Activated naive CD8-positive, alpha-beta T cell treated with anti-CD3 and anti-CD28 coated beads, Interleukin-2, amount 50 U/mL, for 24 hours (primary cell): Measurements from ENCODE around the gene CELA3B.
A peak's percentile ranks its signal among the peaks of the same experiment; 100 is the strongest.
"Not testable (repeated sequence)": the region's sequence is repeated elsewhere in the genome, so short reads cannot be mapped to it uniquely, and the experiment has no call there.

Experiments
- ATAC-seq: fragments of 150-1000 bp; cut with Tn5 transposase; one replicate; pipeline ENCODE4 v1.10.0; 2021
- DNase-seq: peaks from one replicate; pipeline ENCODE4 v3.0.0; 2021
- H3K27ac Mint-ChIP-seq: one replicate; pipeline ENCODE4 v1.8.0; 2021; ENCODE audit warnings: mild to moderate bottlenecking, mixed read lengths
- H3K27me3 Mint-ChIP-seq: one replicate; pipeline ENCODE4 v1.8.0; 2021; ENCODE audit warnings: mixed read lengths
- H3K36me3 Mint-ChIP-seq: one replicate; pipeline ENCODE4 v1.8.0; 2021; ENCODE audit warnings: low read depth, mixed read lengths
- H3K4me1 Mint-ChIP-seq: one replicate; pipeline ENCODE4 v1.8.0; 2021; ENCODE audit warnings: mixed read lengths
- H3K4me3 Mint-ChIP-seq: one replicate; pipeline ENCODE4 v1.8.0; 2021; ENCODE audit warnings: mild to moderate bottlenecking, moderate library complexity, mixed read lengths
- H3K9me3 Mint-ChIP-seq: one replicate; pipeline ENCODE4 v1.8.0; 2021; ENCODE audit warnings: mixed read lengths

CELA3B gene

DNA sequence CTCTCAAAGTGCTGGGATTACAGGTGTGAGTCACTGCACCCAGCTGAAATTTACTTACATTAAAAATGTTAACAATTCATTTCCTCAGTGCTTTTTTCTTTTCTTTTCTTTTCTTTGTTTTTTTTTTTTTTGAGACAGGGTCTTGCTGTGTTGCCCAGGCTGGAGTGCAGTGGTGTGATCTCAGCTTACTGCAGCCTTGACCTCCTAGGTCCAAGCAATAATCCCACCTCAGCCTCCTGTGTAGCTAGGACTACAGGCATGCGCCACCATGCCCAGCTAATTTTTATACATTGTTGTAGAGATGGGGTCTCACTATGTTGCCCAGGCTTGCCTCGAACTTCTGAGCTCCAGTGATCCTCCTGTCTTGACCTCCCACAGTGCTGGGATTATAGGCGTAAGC, 27.1 kb downstream of the CELA3B start:
- not testable (repeated sequence) for H3K36me3 Mint-ChIP-seq, H3K27ac Mint-ChIP-seq, H3K4me1 Mint-ChIP-seq

GRCh38 chr1:22005261-22006149, 28.7 kb downstream of the CELA3B start:
- H3K27me3 Mint-ChIP-seq, result not testable (repeated sequence)
- ATAC-seq, result peak; percentile 73

More for the DNA sequence above, 27.1 kb downstream of the CELA3B start:
- ATAC-seq, H3K4me3 Mint-ChIP-seq, H3K27me3 Mint-ChIP-seq, DNase-seq, H3K9me3 Mint-ChIP-seq: not testable (repeated sequence)

DNA sequence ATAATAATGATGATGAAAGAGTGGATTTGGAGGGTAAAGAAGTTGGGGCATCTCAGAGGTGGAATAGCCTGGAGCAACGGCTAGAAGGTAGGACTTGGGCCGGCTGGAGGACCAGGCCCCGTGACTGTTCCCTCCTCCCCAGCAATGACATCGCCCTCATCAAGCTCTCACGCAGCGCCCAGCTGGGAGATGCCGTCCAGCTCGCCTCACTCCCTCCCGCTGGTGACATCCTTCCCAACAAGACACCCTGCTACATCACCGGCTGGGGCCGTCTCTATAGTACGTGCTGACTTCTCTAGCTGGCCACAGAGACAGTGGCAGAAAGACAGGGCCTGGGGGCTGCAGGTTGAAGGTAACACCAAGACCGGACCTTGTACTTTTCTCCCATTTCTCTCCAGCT, 29.9 kb downstream of the CELA3B start:
- not testable (repeated sequence) for H3K36me3 Mint-ChIP-seq, ATAC-seq, H3K9me3 Mint-ChIP-seq, DNase-seq, H3K27ac Mint-ChIP-seq, H3K4me1 Mint-ChIP-seq, H3K4me3 Mint-ChIP-seq, H3K27me3 Mint-ChIP-seq

More at GRCh38 chr1:22005261-22006149, 28.7 kb downstream of the CELA3B start:
- not testable (repeated sequence) for H3K27ac Mint-ChIP-seq, H3K4me3 Mint-ChIP-seq, H3K4me1 Mint-ChIP-seq, H3K9me3 Mint-ChIP-seq, H3K36me3 Mint-ChIP-seq
- peak; percentile 57 for DNase-seq

- not testable (repeated sequence) for H3K9me3 Mint-ChIP-seq, ATAC-seq, H3K27me3 Mint-ChIP-seq, H3K4me3 Mint-ChIP-seq, H3K27ac Mint-ChIP-seq, H3K36me3 Mint-ChIP-seq, H3K4me1 Mint-ChIP-seq, DNase-seq
Measured at GRCh38 chr1:22007262-22007661, 30.4 kb downstream of the CELA3B start.

DNA sequence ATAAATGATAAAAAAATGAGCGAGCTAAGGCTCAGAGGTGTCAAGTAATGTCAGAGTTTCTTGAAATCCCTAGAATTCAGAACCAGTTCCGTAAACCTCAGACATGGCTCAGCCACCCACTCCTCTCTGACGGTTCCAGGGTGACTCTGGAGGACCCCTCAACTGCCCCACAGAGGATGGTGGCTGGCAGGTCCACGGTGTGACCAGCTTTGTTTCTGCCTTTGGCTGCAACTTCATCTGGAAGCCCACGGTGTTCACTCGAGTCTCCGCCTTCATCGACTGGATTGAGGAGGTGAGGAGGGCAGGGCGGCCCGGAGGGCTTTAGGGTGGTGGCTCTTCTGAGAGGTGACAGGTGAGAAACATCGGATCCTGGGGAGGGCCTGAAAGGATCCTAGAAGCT, 32.7 kb downstream of the CELA3B start:
- not testable (repeated sequence) for H3K4me3 Mint-ChIP-seq, H3K9me3 Mint-ChIP-seq, H3K27ac Mint-ChIP-seq, DNase-seq, H3K27me3 Mint-ChIP-seq, H3K36me3 Mint-ChIP-seq, H3K4me1 Mint-ChIP-seq, ATAC-seq

- H3K4me3 Mint-ChIP-seq, H3K9me3 Mint-ChIP-seq, H3K4me1 Mint-ChIP-seq, H3K27me3 Mint-ChIP-seq, H3K36me3 Mint-ChIP-seq, H3K27ac Mint-ChIP-seq, DNase-seq, ATAC-seq: not testable (repeated sequence)
Measured at GRCh38 chr1:22012752-22013151, 35.9 kb downstream of the CELA3B start.

- not testable (repeated sequence) for H3K9me3 Mint-ChIP-seq, ATAC-seq, H3K4me3 Mint-ChIP-seq, H3K27ac Mint-ChIP-seq, H3K36me3 Mint-ChIP-seq, DNase-seq, H3K27me3 Mint-ChIP-seq
- H3K4me1 Mint-ChIP-seq, result peaks cover 16% of the 10 kb centered on the region
Measured at GRCh38 chr1:22014575-22015206, 37.9 kb downstream of the CELA3B start.

GRCh38 chr1:22018583-22019559, 42.0 kb downstream of the CELA3B start:
- DNase-seq (peak; percentile 68), ATAC-seq (peak; percentile 99)
- no peaks in the 10 kb centered on the region for H3K27me3 Mint-ChIP-seq
- H3K27ac Mint-ChIP-seq, result peak overlapping the region; percentile 82
- no peaks in the 10 kb centered on the region for H3K9me3 Mint-ChIP-seq
- H3K4me3 Mint-ChIP-seq, result peak overlapping the region; percentile 40
- peaks cover 29% of the 10 kb centered on the region for H3K4me1 Mint-ChIP-seq
- H3K36me3 Mint-ChIP-seq, result no peaks in the 10 kb centered on the region

DNA sequence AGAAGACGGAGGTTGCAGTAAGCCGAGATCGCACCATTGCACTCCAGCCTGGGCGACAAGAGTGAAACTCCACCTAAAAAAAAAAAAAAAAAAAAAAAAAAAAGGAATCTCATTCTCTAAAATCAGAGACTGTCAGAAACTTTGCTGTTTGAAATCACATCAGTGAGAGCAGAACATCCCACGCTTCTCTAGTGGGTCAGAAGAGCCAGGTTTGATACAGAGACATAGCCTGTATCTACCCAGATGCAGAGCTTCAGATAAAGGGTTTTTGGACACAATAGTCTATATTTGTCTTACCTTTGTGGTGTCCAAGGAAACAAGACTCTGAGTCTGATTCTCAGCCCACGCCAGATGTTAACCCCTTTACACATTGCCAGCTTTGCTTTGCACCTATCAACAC, 44.2 kb downstream of the CELA3B start:
- peaks cover 42% of the 10 kb centered on the region for H3K4me1 Mint-ChIP-seq
- ATAC-seq (no peak), DNase-seq (no peak)
- H3K4me3 Mint-ChIP-seq, result no peak overlapping the region
- no peak overlapping the region for H3K27ac Mint-ChIP-seq
- H3K27me3 Mint-ChIP-seq, result no peaks in the 10 kb centered on the region
- H3K36me3 Mint-ChIP-seq, result no peaks in the 10 kb centered on the region
- no peaks in the 10 kb centered on the region for H3K9me3 Mint-ChIP-seq

GRCh38 chr1:22024485-22025367, 47.9 kb downstream of the CELA3B start:
- Mint-ChIP-seq H3K9me3 (no peaks in the 10 kb centered on the region), H3K4me1 (peaks cover 50% of the 10 kb centered on the region), H3K4me3 (peak overlapping the region; percentile 89), H3K27ac (peak overlapping the region; percentile 99), H3K27me3 (no peaks in the 10 kb centered on the region), H3K36me3 (peaks cover 1% of the 10 kb centered on the region)
- ATAC-seq, result peak; percentile 82
- peak; percentile 78 for DNase-seq

- H3K27ac Mint-ChIP-seq, result peak overlapping the region; percentile 99
- H3K27me3 Mint-ChIP-seq, result no peaks in the 10 kb centered on the region
- peaks cover 56% of the 10 kb centered on the region for H3K4me1 Mint-ChIP-seq
- peak overlapping the region; percentile 89 for H3K4me3 Mint-ChIP-seq
- no peaks in the 10 kb centered on the region for H3K9me3 Mint-ChIP-seq
- peaks cover 1% of the 10 kb centered on the region for H3K36me3 Mint-ChIP-seq
- ATAC-seq (peak; percentile 75), DNase-seq (peak; percentile 88)
Measured at GRCh38 chr1:22025368-22026155, 48.7 kb downstream of the CELA3B start.

GRCh38 chr1:22026924-22027289, 50.1 kb downstream of the CELA3B start:
- Mint-ChIP-seq H3K9me3 (no peaks in the 10 kb centered on the region), H3K27me3 (no peaks in the 10 kb centered on the region), H3K36me3 (peaks cover 1% of the 10 kb centered on the region), H3K27ac (peak overlapping the region; percentile 99), H3K4me1 (peaks cover 66% of the 10 kb centered on the region), H3K4me3 (peak overlapping the region; percentile 89)
- DNase-seq, result no peak
- ATAC-seq, result no peak

- Mint-ChIP-seq H3K4me3 (no peak overlapping the region), H3K36me3 (peaks cover 1% of the 10 kb centered on the region), H3K4me1 (peaks cover 57% of the 10 kb centered on the region), H3K27me3 (no peaks in the 10 kb centered on the region), H3K27ac (no peak overlapping the region), H3K9me3 (no peaks in the 10 kb centered on the region)
- ATAC-seq, result no peak
- DNase-seq, result no peak
Measured at GRCh38 chr1:22030057-22030456, 53.2 kb downstream of the CELA3B start.
